DOHH2 (cell line): ENCODE measurements around the gene SCRN2.

Experiments
- H3F3A ChIP-seq: fragments of 200-600 bp; sonication (generic), shearing (Covaris generic); 2 replicates; pipeline ENCODE4 v1.6.0; 2016; ENCODE audit warnings: antibody characterized with exemption, mild to moderate bottlenecking; ENCODE audit not compliant: control insufficient read depth, insufficient read depth
- H3K27ac ChIP-seq: fragments of 200-600 bp; sonication (generic); 2 replicates; pipeline ENCODE4 v1.5.1; 2014; ENCODE audit warnings: low read depth, mild to moderate bottlenecking, low read length, moderate library complexity
- H3K27me3 ChIP-seq: fragments of 200-600 bp; sonication (generic); 2 replicates; pipeline ENCODE4 v1.6.1; 2014; ENCODE audit warnings: mild to moderate bottlenecking, low read length, mixed read lengths; ENCODE audit not compliant: control insufficient read depth
- H3K36me3 ChIP-seq: fragments of 200-600 bp; sonication (generic); 2 replicates; pipeline ENCODE4 v1.6.1; 2014; ENCODE audit warnings: mild to moderate bottlenecking, low read length, moderate library complexity, mixed read lengths; ENCODE audit not compliant: control insufficient read depth
- H3K4me1 ChIP-seq: fragments of 200-600 bp; sonication (generic); 2 replicates; pipeline ENCODE4 v1.6.1; 2014; ENCODE audit warnings: mild to moderate bottlenecking, low read length, mixed read lengths; ENCODE audit not compliant: control insufficient read depth
- H3K4me2 ChIP-seq: fragments of 200-600 bp; sonication (generic); 2 replicates; pipeline ENCODE4 v1.6.0; 2014; ENCODE audit warnings: mild to moderate bottlenecking, low read length, moderate library complexity
- H3K4me3 ChIP-seq: fragments of 200-600 bp; sonication (generic); 2 replicates; pipeline ENCODE4 v1.5.1; 2014; ENCODE audit warnings: mild to moderate bottlenecking, low read length, mixed read lengths
- H3K79me2 ChIP-seq: fragments of 200-600 bp; sonication (generic); 2 replicates; pipeline ENCODE4 v1.6.1; 2014; ENCODE audit warnings: mild to moderate bottlenecking, low read length, mixed read lengths; ENCODE audit not compliant: control insufficient read depth
- H3K9me2 ChIP-seq: fragments of 200-600 bp; sonication (generic); replicated peaks from 2 replicates; pipeline ENCODE4 v1.6.1; 2014; ENCODE audit warnings: mild to moderate bottlenecking, low read length, mixed read lengths; ENCODE audit not compliant: control insufficient read depth
- H3K9me3 ChIP-seq: fragments of 200-600 bp; sonication (generic); 2 replicates; pipeline ENCODE4 v1.6.1; 2014; ENCODE audit warnings: antibody characterized with exemption, low read length, mixed read lengths; ENCODE audit not compliant: control insufficient read depth, insufficient read depth
- H4K20me1 ChIP-seq: fragments of 200-600 bp; sonication (generic); 2 replicates; pipeline ENCODE4 v1.6.0; 2014; ENCODE audit warnings: low read depth, mild to moderate bottlenecking, antibody characterized with exemption, low read length, moderate library complexity; ENCODE audit not compliant: control insufficient read depth, insufficient read depth
- EZH2phosphoT487 ChIP-seq: fragments of 200-600 bp; sonication (generic); IDR thresholded peaks from 2 replicates; pipeline ENCODE4 v1.6.1; 2017; ENCODE audit warnings: borderline replicate concordance, mild to moderate bottlenecking, antibody characterized with exemption, low read length, moderate library complexity, mixed read lengths
- TF ChIP-seq, protein P1 (sequence below): fragments of 200-600 bp; sonication (generic); IDR thresholded peaks from one replicate; pipeline ENCODE4 v1.5.1; 2014; ENCODE audit warnings: antibody characterized with exemption, mild to moderate bottlenecking, low read depth, low read length; ENCODE audit not compliant: poor library complexity, severe bottlenecking

SCRN2 gene

GRCh38 chr17:47831934-47832327 lies 9.1 kb downstream of the SCRN2 start:
- Histone ChIP-seq H3K36me3 (peaks cover 15% of the 10 kb centered on the region), H3K79me2 (peaks cover 30% of the 10 kb centered on the region), H3K27me3 (no peaks in the 10 kb centered on the region), H3K4me3 (peak overlapping the region; percentile 94), H3K9me2 (no peaks in the 10 kb centered on the region), H3K27ac (no peak overlapping the region), H3K4me1 (peaks cover 23% of the 10 kb centered on the region), H3K4me2 (peak overlapping the region; percentile 63), H3F3A (no peaks in the 10 kb centered on the region), H4K20me1 (no peaks in the 10 kb centered on the region), H3K9me3 (no peaks in the 10 kb centered on the region)
- no peak for TF ChIP-seq EZH2phosphoT487
- TF ChIP-seq, protein P1, sequence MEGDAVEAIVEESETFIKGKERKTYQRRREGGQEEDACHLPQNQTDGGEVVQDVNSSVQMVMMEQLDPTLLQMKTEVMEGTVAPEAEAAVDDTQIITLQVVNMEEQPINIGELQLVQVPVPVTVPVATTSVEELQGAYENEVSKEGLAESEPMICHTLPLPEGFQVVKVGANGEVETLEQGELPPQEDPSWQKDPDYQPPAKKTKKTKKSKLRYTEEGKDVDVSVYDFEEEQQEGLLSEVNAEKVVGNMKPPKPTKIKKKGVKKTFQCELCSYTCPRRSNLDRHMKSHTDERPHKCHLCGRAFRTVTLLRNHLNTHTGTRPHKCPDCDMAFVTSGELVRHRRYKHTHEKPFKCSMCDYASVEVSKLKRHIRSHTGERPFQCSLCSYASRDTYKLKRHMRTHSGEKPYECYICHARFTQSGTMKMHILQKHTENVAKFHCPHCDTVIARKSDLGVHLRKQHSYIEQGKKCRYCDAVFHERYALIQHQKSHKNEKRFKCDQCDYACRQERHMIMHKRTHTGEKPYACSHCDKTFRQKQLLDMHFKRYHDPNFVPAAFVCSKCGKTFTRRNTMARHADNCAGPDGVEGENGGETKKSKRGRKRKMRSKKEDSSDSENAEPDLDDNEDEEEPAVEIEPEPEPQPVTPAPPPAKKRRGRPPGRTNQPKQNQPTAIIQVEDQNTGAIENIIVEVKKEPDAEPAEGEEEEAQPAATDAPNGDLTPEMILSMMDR = no peak

DNA sequence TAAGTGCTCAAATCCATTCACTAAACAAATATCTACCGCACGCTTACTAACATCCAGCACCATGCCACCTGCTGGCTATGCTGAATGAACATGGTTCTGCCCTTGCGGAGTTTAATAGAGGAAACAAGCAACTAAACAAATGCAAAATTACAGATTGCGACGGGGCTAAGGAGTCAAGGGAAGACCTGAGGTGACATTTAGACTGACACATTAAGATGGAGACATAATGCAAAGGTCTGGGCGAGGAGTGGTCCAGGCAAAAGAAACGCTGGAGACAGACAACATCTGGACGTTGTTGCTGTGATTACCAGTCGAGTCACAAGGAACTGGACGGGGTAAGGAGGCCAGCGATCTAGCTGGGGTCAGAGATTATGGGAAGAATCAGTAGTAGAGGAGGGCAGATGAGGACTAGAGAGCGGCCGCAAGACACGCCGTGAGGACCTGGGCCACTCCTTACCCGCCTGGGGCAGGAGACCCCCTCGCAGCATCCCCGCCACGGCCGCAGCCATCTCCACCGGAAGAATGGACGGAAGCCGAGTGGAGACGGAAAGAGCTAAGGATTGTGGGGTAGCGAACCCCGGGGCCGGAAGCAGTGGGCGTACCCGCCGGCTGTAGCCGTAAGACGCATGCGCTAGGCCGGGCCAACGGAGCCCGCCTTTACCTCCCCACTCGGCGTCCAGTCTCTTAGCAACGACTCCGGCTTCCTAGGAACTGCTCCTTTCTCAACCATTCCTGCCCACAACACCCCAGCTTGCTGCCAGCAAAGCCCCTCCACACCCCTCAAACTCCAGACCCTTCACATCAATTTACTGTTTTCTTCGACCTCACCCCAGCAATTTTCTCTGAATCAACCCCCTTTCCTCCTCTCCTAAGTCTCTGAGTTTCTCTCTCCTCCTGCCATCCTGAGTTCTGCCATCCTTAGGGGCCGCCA lies 9.8 kb downstream of the SCRN2 start, which contains the start of the genes LRRC46 and MRPL10:
LRRC46 (plus strand) TSS at position 668 of the 931 bp plus-strand sequence. CDS start 320 bp downstream, outside the sequence.
MRPL10 (minus strand) TSS at position 539 of the 931 bp plus-strand sequence; CDS start at position 509, 30 bp downstream.
- Histone ChIP-seq H3K79me2 (peaks cover 30% of the 10 kb centered on the region), H3K4me3 (peak within 1 kb of the TSS; percentile 94), H3K4me2 (peak within 1 kb of the TSS; percentile 63), H3K27ac (peak within 1 kb of the TSS; percentile 48), H3K4me1 (peaks cover 22% of the 10 kb centered on the region), H3F3A (no peaks in the 10 kb centered on the region), H4K20me1 (no peaks in the 10 kb centered on the region), H3K9me2 (no peaks in the 10 kb centered on the region), H3K9me3 (no peaks in the 10 kb centered on the region), H3K36me3 (peaks cover 22% of the 10 kb centered on the region), H3K27me3 (no peaks in the 10 kb centered on the region)
- TF ChIP-seq, protein P1 = peak; percentile 67
- TF ChIP-seq EZH2phosphoT487 = no peak

GRCh38 chr17:47830396-47831002 lies 10.6 kb downstream of the SCRN2 start:
- H3K27ac ChIP-seq = peak overlapping the region; percentile 48

More at GRCh38 chr17:47830396-47831002, 10.6 kb downstream of the SCRN2 start:
- H3K36me3 ChIP-seq = peaks cover 26% of the 10 kb centered on the region
- no peaks in the 10 kb centered on the region for H4K20me1 ChIP-seq
- no peaks in the 10 kb centered on the region for H3F3A ChIP-seq
- H3K4me1 ChIP-seq = peaks cover 19% of the 10 kb centered on the region
- peak overlapping the region; percentile 94 for H3K4me3 ChIP-seq
- peaks cover 30% of the 10 kb centered on the region for H3K79me2 ChIP-seq
- H3K4me2 ChIP-seq = peak overlapping the region; percentile 63
- H3K27me3 ChIP-seq = no peaks in the 10 kb centered on the region
- H3K9me2 ChIP-seq = no peaks in the 10 kb centered on the region
- no peaks in the 10 kb centered on the region for H3K9me3 ChIP-seq
- TF ChIP-seq EZH2phosphoT487 = no peak
- TF ChIP-seq, protein P1 = no peak
